ENCODE data around the gene MEI4.
"Not testable (repeated sequence)": the region's sequence is repeated elsewhere in the genome, so short reads cannot be mapped to it uniquely, and the experiment has no call there.

Gene MEI4

GRCh38 chr6:77678048-77678447 is 25.2 kb downstream of the MEI4 start:
- DNase-seq (ENCODE audit: low read depth, low spot score): no peak

GRCh38 chr6:77683515-77683914 is 30.7 kb downstream of the MEI4 start:
- no peak for DNase-seq (ENCODE audit: low read depth, low spot score)

- no peak for DNase-seq (ENCODE audit: low read depth, low spot score)
Measured at GRCh38 chr6:77686931-77687330, 34.1 kb downstream of the MEI4 start.

- no peak for DNase-seq (ENCODE audit: low read depth, low spot score)
Measured at GRCh38 chr6:77688649-77689048, 35.8 kb downstream of the MEI4 start.

- not testable (repeated sequence) for DNase-seq (ENCODE audit: low read depth, low spot score)
Measured at GRCh38 chr6:77700095-77700494, 47.3 kb downstream of the MEI4 start.

GRCh38 chr6:77707603-77708002 is 54.8 kb downstream of the MEI4 start:
- DNase-seq (ENCODE audit: low read depth, low spot score): no peak

- no peak for DNase-seq (ENCODE audit: low read depth, low spot score)
Measured at GRCh38 chr6:77715588-77715987, 62.7 kb downstream of the MEI4 start.

- no peak for DNase-seq (ENCODE audit: low read depth, low spot score)
Measured at GRCh38 chr6:77716311-77716710, 63.5 kb downstream of the MEI4 start.

GRCh38 chr6:77736010-77736409 is 83.2 kb downstream of the MEI4 start:
- not testable (repeated sequence) for DNase-seq (ENCODE audit: low read depth, low spot score)

GRCh38 chr6:77740380-77740779 is 87.5 kb downstream of the MEI4 start:
- DNase-seq (ENCODE audit: low read depth, low spot score): peak; percentile 2

GRCh38 chr6:77752156-77752555 is 99.3 kb downstream of the MEI4 start:
- DNase-seq (ENCODE audit: low read depth, low spot score): not testable (repeated sequence)

GRCh38 chr6:77762386-77762785 is 109.5 kb downstream of the MEI4 start:
- no peak for DNase-seq (ENCODE audit: low read depth, low spot score)

- DNase-seq (ENCODE audit: low read depth, low spot score): no peak
Measured at GRCh38 chr6:77763124-77763523, 110.3 kb downstream of the MEI4 start.

GRCh38 chr6:77764364-77764763 is 111.5 kb downstream of the MEI4 start:
- no peak for DNase-seq (ENCODE audit: low read depth, low spot score)

- DNase-seq (ENCODE audit: low read depth, low spot score): no peak
Measured at GRCh38 chr6:77773157-77773822, 120.5 kb downstream of the MEI4 start.

- DNase-seq (ENCODE audit: low read depth, low spot score): no peak
Measured at GRCh38 chr6:77774457-77774856, 121.6 kb downstream of the MEI4 start.

GRCh38 chr6:77776441-77776840 is 123.6 kb downstream of the MEI4 start:
- peak; percentile 6 for DNase-seq (ENCODE audit: low read depth, low spot score)

- no peak for DNase-seq (ENCODE audit: low read depth, low spot score)
Measured at GRCh38 chr6:77778527-77778926, 125.7 kb downstream of the MEI4 start.

- DNase-seq (ENCODE audit: low read depth, low spot score): no peak
Measured at GRCh38 chr6:77786935-77787629, 134.2 kb downstream of the MEI4 start.

GRCh38 chr6:77796824-77797809 is 144.3 kb downstream of the MEI4 start:
- DNase-seq (ENCODE audit: low read depth, low spot score): no peak

- no peak for DNase-seq (ENCODE audit: low read depth, low spot score)
Measured at GRCh38 chr6:77812304-77812703, 159.5 kb downstream of the MEI4 start.

GRCh38 chr6:77813090-77813489 is 160.3 kb downstream of the MEI4 start:
- DNase-seq (ENCODE audit: low read depth, low spot score): no peak
